Activated naive CD8-positive, alpha-beta T cell treated with anti-CD3 and anti-CD28 coated beads, Interleukin-2, amount 10 ng/mL, durations not matched to agents 7 days and 5 days (primary cell): ENCODE data around the gene SIAE. TPM values are rescaled to one million over a fixed set of nuclear protein-coding genes. Genes with fewer than 3 reads are reported as not detected.
"Not testable (repeated sequence)": the region's sequence is repeated elsewhere in the genome, so short reads cannot be mapped to it uniquely, and the experiment has no call there.

Experiments used
- ATAC-seq: fragments of 150-1000 bp; cut with Tn5 transposase; one replicate; pipeline ENCODE4 v1.10.0; 2021; ENCODE audit warnings: low read depth, moderate library complexity
- POLR2A ChIA-PET: fragments of 350-600 bp; sonication (Branson Sonifier 250); formaldehyde crosslinking; loops from one replicate; lab custom pipeline; 2021; ENCODE audit warnings: antibody characterized with exemption; lab: Charles Lee
- DNase-seq: peaks from one replicate; pipeline ENCODE4 v3.0.0; 2021
- H3K27ac Mint-ChIP-seq: one replicate; pipeline ENCODE4 v1.8.0; 2022; ENCODE audit warnings: mild to moderate bottlenecking, mixed read lengths
- H3K27me3 Mint-ChIP-seq: one replicate; pipeline ENCODE4 v1.8.0; 2022; ENCODE audit warnings: mild to moderate bottlenecking, moderate library complexity, mixed read lengths
- H3K36me3 Mint-ChIP-seq: one replicate; pipeline ENCODE4 v1.8.0; 2021; ENCODE audit warnings: mild to moderate bottlenecking, mixed read lengths
- H3K4me1 Mint-ChIP-seq: one replicate; pipeline ENCODE4 v1.8.0; 2021; ENCODE audit warnings: mixed read lengths
- H3K4me3 Mint-ChIP-seq: one replicate; pipeline ENCODE4 v1.8.0; 2022; ENCODE audit warnings: mild to moderate bottlenecking, moderate library complexity, mixed read lengths
- H3K9me3 Mint-ChIP-seq: one replicate; pipeline ENCODE4 v1.8.0; 2021; ENCODE audit warnings: mixed read lengths
- total RNA-seq, 2 experiments: library from RNA; stranded (reverse); gene quantifications; one replicate each; pipeline ENCODE4 v1.2.3, GENCODE V29; 2021

SIAE gene
- total RNA-seq, 2 experiments from 2014 or later = 4.4 to 5.2 TPM

DNA sequence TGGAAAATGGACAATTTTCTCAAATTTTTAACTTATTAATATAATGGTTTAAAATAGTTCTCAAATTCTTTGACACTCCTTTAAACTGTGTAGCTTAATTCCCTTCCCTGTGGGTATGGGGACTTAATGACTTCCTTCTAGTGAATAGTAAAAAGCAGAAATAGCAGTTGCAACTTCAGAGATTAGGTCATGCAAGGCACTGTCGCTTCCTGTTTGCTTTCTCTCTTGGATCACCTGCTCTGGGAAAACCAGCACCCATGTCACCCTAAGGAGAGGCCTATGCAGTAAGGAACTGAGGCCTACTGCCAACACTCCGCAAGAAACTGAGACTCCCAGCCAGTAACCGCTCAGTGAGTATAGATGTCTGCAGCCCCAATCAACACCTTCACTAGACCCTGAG lies 67.8 kb downstream of the SIAE start:
- H3K36me3 Mint-ChIP-seq = no peaks in the 10 kb centered on the region
- peaks cover 3% of the 10 kb centered on the region for H3K4me1 Mint-ChIP-seq

DNA sequence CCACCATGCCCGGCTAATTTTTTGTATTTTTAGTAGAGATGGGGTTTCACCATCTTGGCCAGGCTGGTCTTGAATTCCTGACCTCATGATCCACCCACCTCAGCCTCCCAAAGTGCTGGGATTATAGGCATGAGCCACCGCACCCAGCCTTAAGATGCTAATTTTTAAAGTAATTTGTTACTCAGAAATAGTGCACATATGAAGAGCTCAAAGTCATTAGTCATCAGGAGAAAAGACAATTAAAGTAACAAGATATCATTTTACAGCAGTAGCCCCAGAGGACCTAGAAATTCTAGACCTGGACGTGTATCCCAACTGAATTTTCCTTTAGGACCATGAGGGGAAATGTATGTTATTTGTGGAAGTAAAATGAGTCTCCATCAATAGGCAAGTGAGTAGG lies 70.8 kb downstream of the SIAE start:
- H3K27ac Mint-ChIP-seq = peak overlapping the region; percentile 49
- POLR2A ChIA-PET, H3K4me1 Mint-ChIP-seq, H3K4me3 Mint-ChIP-seq, ATAC-seq, H3K36me3 Mint-ChIP-seq, H3K9me3 Mint-ChIP-seq, H3K27me3 Mint-ChIP-seq, DNase-seq: not testable (repeated sequence)

More for the DNA sequence above, 67.8 kb downstream of the SIAE start:
- no peaks in the 10 kb centered on the region for H3K9me3 Mint-ChIP-seq
- no peak overlapping the region for H3K4me3 Mint-ChIP-seq
- DNase-seq = no peak
- no peak overlapping the region for H3K27ac Mint-ChIP-seq
- no peak for ATAC-seq
- H3K27me3 Mint-ChIP-seq = peaks cover 2% of the 10 kb centered on the region
- POLR2A ChIA-PET = no interaction called here

DNA sequence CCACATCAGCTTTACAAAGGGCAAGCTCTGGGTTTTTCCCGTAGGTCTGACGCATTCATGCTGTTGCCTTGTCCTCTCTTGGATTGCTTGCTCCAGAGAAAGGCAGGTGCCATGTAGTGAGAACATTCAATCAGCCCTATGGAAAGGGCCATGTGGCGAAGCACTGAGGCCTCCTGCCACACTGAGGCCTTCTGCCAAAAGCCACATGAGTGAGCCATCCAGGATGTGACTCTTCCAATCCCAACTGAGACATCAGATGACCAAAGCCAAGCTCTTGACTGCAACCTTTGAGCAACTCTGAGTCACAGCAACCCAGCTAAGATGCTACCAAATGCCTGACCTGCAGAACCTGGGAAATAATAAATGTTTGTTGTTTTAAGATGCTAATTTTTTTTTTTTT lies 71.3 kb downstream of the SIAE start:
- Mint-ChIP-seq H3K9me3 (no peaks in the 10 kb centered on the region), H3K27ac (no peak overlapping the region)

DNA sequence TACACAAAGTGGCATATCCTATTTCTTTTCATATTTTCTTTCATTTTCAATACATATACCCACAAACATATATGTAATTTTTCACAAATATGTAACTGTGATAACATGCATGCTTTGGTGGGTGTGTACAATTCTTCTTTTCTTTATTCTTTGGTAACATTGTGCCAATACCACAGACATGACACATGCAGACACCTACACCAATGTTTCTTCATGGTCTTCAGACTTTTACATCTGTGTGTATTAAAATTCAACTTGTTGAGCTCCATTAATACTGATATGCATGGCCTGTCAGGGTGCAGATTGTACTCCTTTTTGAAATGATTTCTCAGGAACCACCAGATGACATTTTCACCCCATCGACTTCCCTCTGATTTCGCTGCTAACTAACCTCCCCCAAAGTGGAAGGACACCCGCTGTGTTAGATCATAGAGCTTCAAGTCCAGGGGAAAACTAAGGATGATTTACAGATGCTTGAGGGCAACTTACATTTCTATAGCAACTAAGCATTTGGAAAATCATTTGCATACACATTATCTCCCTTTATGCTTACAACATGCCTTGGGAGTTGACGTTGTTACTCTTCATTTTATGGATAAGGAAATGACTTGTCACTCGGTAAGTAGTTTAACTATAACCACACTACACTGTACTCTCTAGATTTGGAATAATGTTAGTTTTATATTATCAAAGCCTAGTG lies 72.8 kb downstream of the SIAE start:
- DNase-seq (no peak), ATAC-seq (no peak)
- peaks cover 1% of the 10 kb centered on the region for H3K4me1 Mint-ChIP-seq
- H3K9me3 Mint-ChIP-seq = no peaks in the 10 kb centered on the region
- POLR2A ChIA-PET = no interaction called here
- no peak overlapping the region for H3K27ac Mint-ChIP-seq
- H3K27me3 Mint-ChIP-seq = peaks cover 18% of the 10 kb centered on the region
- H3K36me3 Mint-ChIP-seq = no peaks in the 10 kb centered on the region
- H3K4me3 Mint-ChIP-seq = no peak overlapping the region

More for the DNA sequence above, 71.3 kb downstream of the SIAE start:
- H3K4me1 Mint-ChIP-seq = peaks cover 3% of the 10 kb centered on the region
- no peaks in the 10 kb centered on the region for H3K36me3 Mint-ChIP-seq
- POLR2A ChIA-PET = interaction anchor here (0.6 kb wide), 1 partner anchor 72 kb away, joined by 3 read pairs; the partner anchor contains the start of gene SPA17
- no peak for ATAC-seq
- DNase-seq = no peak
- peaks cover 15% of the 10 kb centered on the region for H3K27me3 Mint-ChIP-seq
- H3K4me3 Mint-ChIP-seq = no peak overlapping the region

DNA sequence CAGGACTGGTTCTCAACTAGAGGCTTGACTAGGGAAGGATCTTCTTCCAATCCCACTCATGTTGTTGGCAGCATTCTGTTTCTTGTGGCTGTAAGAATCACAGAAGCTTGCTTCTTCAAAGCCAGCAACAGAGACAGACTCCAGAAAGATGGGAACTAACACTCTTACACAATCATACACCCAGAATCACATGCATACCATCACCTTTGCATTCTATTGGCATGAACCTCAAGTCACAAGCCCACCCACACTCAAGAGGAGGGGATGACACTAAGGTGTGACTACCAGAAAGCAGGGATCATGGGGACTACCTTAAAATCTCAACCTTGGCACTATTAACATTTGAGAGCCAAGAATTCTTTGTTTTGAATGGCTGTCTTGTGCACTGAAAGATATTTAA lies 75.9 kb downstream of the SIAE start:
- no peak overlapping the region for H3K27ac Mint-ChIP-seq
- H3K27me3 Mint-ChIP-seq = peaks cover 19% of the 10 kb centered on the region
- POLR2A ChIA-PET = no interaction called here
- no peaks in the 10 kb centered on the region for H3K4me1 Mint-ChIP-seq
- DNase-seq (no peak), ATAC-seq (no peak)
- H3K9me3 Mint-ChIP-seq = no peaks in the 10 kb centered on the region
- no peak overlapping the region for H3K4me3 Mint-ChIP-seq
- H3K36me3 Mint-ChIP-seq = no peaks in the 10 kb centered on the region

DNA sequence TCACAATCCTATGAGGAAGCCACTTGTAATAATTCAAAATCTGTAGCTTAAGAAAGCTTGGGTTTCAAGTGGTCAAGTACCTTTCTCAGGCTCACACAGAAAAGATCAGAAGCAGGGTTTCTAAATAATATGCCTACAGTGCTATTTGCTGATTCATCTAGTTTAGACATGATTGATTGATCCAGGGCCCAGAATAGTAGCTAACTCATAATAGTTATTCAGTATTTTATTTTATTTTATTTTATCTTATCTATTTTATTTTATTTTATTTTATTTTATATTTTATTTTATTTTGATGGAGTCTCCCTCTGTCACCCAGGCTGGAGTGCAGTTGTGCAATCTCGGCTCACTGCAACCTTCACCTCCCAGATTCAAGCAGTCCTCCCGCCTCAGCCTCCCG lies 78.2 kb downstream of the SIAE start:
- Mint-ChIP-seq H3K9me3 (no peaks in the 10 kb centered on the region), H3K36me3 (no peaks in the 10 kb centered on the region), H3K27ac (no peak overlapping the region), H3K27me3 (peaks cover 17% of the 10 kb centered on the region), H3K4me1 (no peaks in the 10 kb centered on the region), H3K4me3 (no peak overlapping the region)
- POLR2A ChIA-PET = no interaction called here
- DNase-seq (no peak), ATAC-seq (no peak)

DNA sequence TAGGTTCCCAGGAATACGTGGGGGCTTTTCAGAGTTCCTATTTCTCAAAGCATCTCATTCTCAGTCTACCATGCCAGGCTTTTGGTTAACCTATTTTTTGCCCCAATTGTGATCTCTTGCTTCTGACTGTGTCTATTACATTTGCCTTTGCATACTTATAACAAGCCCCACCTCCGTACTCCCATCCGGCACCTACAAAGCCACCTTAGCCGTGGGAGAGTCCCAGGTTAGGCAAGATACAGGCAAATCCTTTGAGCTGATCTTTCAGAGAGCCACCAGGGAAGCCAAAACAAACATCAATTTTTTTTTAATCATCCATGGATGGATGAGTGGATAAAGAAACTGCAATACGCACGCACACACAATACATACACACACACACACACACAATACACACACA lies 80.9 kb downstream of the SIAE start:
- H3K27ac Mint-ChIP-seq = no peak overlapping the region
- ATAC-seq = no peak
- no peaks in the 10 kb centered on the region for H3K4me1 Mint-ChIP-seq
- peaks cover 18% of the 10 kb centered on the region for H3K27me3 Mint-ChIP-seq
- no peak for DNase-seq
- POLR2A ChIA-PET = no interaction called here
- H3K36me3 Mint-ChIP-seq = no peaks in the 10 kb centered on the region
- no peaks in the 10 kb centered on the region for H3K9me3 Mint-ChIP-seq
- H3K4me3 Mint-ChIP-seq = no peak overlapping the region

DNA sequence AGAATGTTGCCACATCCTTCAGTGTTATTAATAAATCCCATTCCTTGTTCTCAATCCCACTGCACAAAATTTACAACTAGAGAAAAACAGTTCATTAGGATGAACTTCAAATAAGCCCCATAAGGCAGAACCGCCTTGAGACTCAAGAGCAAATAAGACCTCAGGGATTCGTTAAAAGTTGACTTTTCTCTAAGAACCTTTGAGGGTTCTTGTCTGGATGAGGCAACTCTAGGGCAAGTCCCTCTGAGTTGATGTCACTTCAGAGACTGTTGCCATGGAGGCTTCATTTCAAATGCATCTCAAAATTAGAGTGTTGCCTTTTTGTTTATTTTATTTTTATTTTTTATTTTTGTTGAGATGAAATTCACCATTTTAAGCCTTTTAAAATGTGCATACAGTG lies 82.1 kb downstream of the SIAE start:
- DNase-seq (no peak), ATAC-seq (no peak)
- Mint-ChIP-seq H3K36me3 (no peaks in the 10 kb centered on the region), H3K4me1 (no peaks in the 10 kb centered on the region), H3K27ac (no peak overlapping the region), H3K9me3 (no peaks in the 10 kb centered on the region), H3K4me3 (no peak overlapping the region), H3K27me3 (peaks cover 18% of the 10 kb centered on the region)
- POLR2A ChIA-PET = no interaction called here

DNA sequence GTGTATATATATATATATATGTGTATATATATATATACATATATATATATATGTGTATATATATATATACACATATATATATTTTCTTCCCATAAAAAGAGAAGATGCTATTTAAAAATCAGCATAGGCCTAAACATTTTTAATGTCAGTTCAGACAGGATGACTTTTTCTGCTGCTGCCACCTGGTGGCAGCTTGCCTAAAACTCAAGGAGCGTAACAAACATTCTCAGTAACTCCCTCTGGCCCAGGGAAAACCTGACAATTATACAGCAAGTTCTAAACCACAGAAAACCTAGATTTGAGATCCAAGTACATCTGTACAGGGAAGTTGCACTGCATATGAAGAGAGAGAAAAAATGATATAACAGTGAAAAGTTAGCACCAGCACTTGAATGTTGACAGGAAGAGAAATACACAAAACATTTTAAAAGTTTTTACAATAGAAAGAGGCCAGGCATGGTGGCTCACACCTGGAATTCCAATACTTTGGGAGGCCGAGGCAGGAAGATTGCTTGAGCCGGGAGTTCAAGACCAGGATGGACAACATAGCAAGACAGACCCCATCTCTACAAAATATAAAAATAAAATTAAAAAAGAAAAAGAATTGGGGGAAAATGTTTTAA lies 87.2 kb downstream of the SIAE start:
- DNase-seq = peak; percentile 44
- Mint-ChIP-seq H3K27ac (no peak overlapping the region), H3K4me3 (no peak overlapping the region), H3K4me1 (no peaks in the 10 kb centered on the region), H3K27me3 (peaks cover 18% of the 10 kb centered on the region), H3K36me3 (no peaks in the 10 kb centered on the region), H3K9me3 (no peaks in the 10 kb centered on the region)
- POLR2A ChIA-PET = no interaction called here
- ATAC-seq = peak; percentile 54

DNA sequence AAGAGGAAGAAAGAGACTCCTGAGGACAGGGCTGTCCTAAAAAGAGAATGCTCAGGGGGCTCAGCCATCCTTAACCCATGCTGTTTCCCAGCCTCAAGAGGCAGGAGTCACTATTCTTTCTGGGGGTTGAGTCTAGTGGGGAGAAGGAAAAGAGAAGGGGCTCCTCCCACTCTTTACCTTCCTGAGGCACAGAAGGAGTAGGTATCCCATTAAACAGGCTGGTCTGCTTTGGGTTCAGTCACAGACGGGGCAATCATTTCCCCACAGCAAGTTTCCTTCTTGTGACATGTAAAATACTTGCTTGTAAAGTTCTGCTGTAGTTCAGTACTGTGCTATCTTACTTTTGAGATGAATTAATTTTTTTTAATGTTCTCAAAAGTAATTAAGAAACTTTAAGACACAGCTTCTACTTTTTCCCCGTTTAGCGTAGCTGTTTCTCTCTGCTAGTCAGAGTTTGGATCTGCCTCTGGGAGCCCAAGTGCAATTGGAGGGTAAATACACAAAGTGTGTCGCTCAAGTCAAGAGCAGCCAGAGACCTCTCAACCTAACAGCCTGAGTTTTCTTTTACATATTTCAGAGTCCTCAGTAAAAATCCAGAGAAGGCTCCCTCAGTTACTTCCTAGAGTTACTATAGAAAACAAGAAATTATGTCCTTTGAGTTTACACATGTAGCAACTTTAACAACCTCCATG lies 88.7 kb downstream of the SIAE start:
- no peak for DNase-seq
- no peaks in the 10 kb centered on the region for H3K9me3 Mint-ChIP-seq
- no peak overlapping the region for H3K27ac Mint-ChIP-seq
- H3K4me1 Mint-ChIP-seq = no peaks in the 10 kb centered on the region
- POLR2A ChIA-PET = no interaction called here
- no peaks in the 10 kb centered on the region for H3K36me3 Mint-ChIP-seq
- no peak for ATAC-seq
- H3K27me3 Mint-ChIP-seq = peaks cover 12% of the 10 kb centered on the region
- H3K4me3 Mint-ChIP-seq = no peak overlapping the region

DNA sequence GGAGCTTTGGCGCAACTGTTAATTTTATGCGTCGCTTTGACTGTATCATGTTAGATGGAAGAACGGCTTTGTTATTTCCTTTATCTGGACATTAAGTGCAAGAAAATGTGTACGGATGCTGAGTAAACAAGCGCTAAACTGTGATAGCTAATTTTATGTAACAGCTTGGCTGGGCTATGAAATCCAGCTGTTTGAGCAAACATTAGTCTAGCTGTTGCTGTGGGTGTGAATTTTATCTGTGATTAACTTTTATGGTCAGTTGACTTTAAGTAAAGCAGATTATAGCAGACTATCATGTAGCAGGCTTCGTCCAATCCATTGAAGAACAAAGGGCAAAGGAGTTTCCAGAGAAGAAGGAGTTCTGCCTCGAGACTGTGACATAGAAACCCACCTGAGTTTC lies 89.8 kb downstream of the SIAE start:
- no peak for DNase-seq
- no peak for ATAC-seq
- POLR2A ChIA-PET = no interaction called here

More for the DNA sequence above, 89.8 kb downstream of the SIAE start:
- no peaks in the 10 kb centered on the region for H3K4me1 Mint-ChIP-seq
- H3K27me3 Mint-ChIP-seq = peaks cover 12% of the 10 kb centered on the region
- H3K4me3 Mint-ChIP-seq = no peak overlapping the region
- no peak overlapping the region for H3K27ac Mint-ChIP-seq
- no peaks in the 10 kb centered on the region for H3K36me3 Mint-ChIP-seq
- H3K9me3 Mint-ChIP-seq = no peaks in the 10 kb centered on the region
